Measurements from ENCODE around the gene CPSF3.
A peak's percentile ranks its signal among the peaks of the same experiment; 100 is the strongest.

Gene CPSF3

DNA sequence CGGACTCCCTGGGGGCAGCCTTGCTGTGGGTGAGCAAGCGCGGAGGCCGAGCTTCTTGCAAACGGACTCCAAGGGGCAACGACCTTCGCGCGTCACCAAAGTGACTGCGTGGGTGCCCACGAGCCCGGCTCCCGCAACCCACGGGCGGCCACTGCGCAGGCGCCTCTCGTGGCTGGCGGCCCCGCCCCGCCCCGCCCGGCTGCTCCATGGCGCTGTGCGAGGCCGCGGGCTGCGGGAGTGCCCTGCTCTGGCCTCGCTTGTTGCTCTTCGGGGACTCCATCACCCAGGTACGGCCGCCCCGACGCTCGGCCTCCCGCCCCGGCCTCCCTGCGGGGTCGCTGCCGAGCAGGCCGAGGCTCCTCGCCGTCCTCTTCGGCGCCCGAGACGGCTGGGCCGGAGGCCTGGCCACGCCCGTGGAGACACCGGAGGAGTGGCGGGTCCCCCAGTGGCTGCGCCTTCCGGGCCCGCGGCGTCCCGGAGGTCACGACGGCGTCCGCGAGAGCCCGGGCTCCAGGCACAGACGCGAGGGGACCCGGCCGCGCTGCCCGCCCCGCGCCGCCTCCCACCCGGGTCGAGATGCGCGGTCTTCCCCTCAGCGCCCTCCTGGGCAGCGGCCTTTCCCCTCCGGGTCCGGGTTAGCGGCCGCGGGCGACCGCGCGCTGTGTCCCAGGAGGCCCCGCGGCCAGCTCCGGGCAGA lies 51.1 kb downstream of the CPSF3 start, which contains the start of gene IAH1:
IAH1 (plus strand) TSS at position 191 of the 697 bp plus-strand sequence; CDS start at position 207, 16 bp downstream.
- peak; percentile 67 for DNase-seq
- Mint-ChIP-seq H3K4me1 (peaks cover 26 to 40% of the 10 kb centered on the region in 2 donors), H3K27ac (peak within 1 kb of the TSS; percentile 94), H3K4me3 (peak within 1 kb of the TSS; percentile 84 to 88), H3K27me3 (no peaks in the 10 kb centered on the region), H3K9me3 (no peaks in the 10 kb centered on the region), H3K36me3 (peaks cover 31 to 49% of the 10 kb centered on the region in 2 donors)
- peak; percentile 82 to 85 for ATAC-seq (replicated peaks)

GRCh38 chr2:9477914-9478313 lies 54.5 kb downstream of the CPSF3 start:
- Mint-ChIP-seq H3K36me3 (peaks cover 24 to 36% of the 10 kb centered on the region in 2 donors), H3K27ac (no peak overlapping the region), H3K4me3 (no peak overlapping the region), H3K9me3 (no peaks in the 10 kb centered on the region), H3K27me3 (no peaks in the 10 kb centered on the region), H3K4me1 (peaks cover 32 to 48% of the 10 kb centered on the region in 2 donors)
- ATAC-seq (replicated peaks): no peak
- DNase-seq: no peak

DNA sequence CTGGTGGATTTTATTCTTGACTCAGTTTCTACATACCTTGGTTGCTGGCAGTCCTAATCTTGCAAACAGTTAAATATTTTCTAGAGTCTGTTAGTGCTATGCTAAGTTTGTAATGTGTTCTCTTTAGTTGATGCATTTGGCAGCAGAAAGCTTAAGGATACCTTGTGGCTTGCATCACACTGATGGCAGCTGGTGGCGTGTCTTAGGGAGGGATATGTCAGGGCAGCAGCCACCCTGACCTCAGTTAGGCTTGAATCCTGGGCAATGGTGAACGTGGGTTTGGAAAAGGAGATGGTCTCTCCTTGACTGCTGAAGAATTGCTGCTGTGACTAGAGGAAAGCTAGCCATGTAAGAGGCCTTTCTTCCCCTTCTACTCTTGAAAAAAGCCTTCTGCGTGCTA lies 55.1 kb downstream of the CPSF3 start:
- Mint-ChIP-seq H3K27me3 (no peaks in the 10 kb centered on the region), H3K27ac (peak overlapping the region; percentile 87), H3K9me3 (no peaks in the 10 kb centered on the region), H3K36me3 (peaks cover 22 to 34% of the 10 kb centered on the region in 2 donors), H3K4me1 (peaks cover 31 to 49% of the 10 kb centered on the region in 2 donors), H3K4me3 (no peak overlapping the region)
- DNase-seq (no peak), ATAC-seq (replicated peaks) (no peak)

GRCh38 chr2:9480157-9480556 lies 56.7 kb downstream of the CPSF3 start:
- no peak overlapping the region for H3K4me3 Mint-ChIP-seq
- no peaks in the 10 kb centered on the region for H3K27me3 Mint-ChIP-seq
- H3K9me3 Mint-ChIP-seq: no peaks in the 10 kb centered on the region
- H3K27ac Mint-ChIP-seq: no peak overlapping the region
- ATAC-seq (replicated peaks): no peak
- DNase-seq: no peak
- peaks cover 34 to 56% of the 10 kb centered on the region in 2 donors for H3K4me1 Mint-ChIP-seq
- peaks cover 34 to 49% of the 10 kb centered on the region in 2 donors for H3K36me3 Mint-ChIP-seq

DNA sequence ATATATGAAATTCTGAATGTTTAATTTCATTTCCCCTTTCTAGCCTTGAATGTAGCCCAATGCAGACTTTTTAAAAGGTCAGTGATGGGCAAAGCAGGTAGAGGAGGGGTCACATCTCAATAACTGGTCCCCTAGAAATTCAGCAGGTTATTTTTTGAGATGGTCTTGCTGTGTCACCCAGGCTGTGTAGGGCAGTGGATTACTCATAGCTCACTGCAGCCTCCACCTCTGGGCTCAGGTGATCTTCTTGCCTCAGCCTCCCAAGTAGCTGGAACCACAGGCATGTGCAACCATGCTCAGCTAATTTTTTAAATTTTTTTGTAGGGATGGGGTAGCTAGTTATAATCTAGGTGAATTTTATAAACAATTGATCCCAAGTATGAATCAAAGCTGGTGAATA lies 59.7 kb downstream of the CPSF3 start:
- peak; percentile 47 to 80 for ATAC-seq (replicated peaks)
- Mint-ChIP-seq H3K27ac (no peak overlapping the region), H3K27me3 (no peaks in the 10 kb centered on the region), H3K4me1 (peaks cover 20 to 33% of the 10 kb centered on the region in 2 donors), H3K36me3 (peaks cover 30 to 44% of the 10 kb centered on the region in 2 donors), H3K9me3 (no peaks in the 10 kb centered on the region), H3K4me3 (no peak overlapping the region)
- no peak for DNase-seq

DNA sequence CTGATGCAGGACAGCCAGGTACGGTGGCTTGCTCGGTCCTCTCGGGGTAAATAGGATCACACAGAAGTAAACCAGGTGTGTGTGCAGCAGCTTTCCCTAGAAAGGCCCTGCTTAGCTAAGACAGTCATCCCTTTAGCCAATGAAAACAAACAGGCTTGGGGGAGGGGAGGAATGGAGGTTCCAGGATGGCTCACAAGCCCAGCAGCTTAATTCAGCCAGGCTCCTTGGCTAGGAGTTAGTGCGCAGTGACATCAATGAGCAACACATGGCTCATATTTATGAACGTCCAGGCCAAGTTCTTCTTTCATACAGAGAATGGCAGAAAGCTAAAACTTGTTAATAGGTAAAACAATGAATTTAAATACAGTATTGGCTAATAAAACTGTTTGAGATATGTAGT lies 61.1 kb downstream of the CPSF3 start:
- H3K9me3 Mint-ChIP-seq: no peaks in the 10 kb centered on the region
- H3K27me3 Mint-ChIP-seq: no peaks in the 10 kb centered on the region
- no peak for ATAC-seq (replicated peaks)
- H3K4me3 Mint-ChIP-seq: no peak overlapping the region
- H3K4me1 Mint-ChIP-seq: peaks cover 15 to 27% of the 10 kb centered on the region in 2 donors
- no peak for DNase-seq
- no peak overlapping the region for H3K27ac Mint-ChIP-seq
- H3K36me3 Mint-ChIP-seq: peaks cover 31 to 37% of the 10 kb centered on the region in 2 donors

DNA sequence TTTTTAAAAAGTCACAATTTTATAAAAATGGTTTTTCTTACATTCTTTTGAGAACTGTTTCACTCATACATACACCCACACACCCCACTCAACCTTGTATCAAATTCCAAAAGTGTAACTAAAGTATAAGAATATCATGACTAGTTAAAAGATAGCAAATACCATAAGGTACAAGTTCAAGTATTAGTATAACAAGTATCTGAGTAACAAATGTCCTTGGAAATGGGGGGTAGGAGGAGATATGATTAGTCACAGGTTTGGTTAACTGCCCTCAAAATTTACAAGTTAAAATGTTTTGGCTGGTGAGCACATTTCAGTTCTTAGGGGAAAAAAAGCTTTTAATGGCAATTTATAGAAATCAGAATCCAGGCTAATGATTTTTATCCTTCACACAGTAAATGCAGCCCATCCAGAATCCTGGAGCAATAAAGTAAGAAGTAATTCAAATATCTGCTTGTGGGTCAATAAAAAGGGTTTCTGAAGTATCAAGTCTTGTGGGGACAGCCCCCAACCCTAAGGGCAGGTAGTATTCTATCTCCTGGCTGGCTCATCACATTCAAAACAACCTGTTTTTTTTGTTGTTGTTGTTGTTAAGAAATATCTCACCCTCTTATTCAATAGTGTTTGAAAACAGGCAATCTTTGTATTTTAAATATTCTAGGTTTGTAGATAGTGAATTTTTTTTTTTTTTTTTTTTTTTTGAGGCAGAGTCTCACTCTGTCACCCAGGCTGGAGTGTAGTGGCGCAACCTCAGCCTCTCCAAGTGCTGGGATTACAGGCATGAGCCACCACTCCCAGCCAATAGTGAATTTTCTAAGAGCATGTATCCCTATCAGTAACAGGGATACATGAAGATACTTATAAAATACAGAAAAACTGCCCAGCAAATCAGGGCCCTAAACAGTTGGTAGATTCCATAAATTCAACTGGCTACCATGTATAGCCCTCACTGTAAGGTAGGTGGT lies 65.4 kb downstream of the CPSF3 start:
- Mint-ChIP-seq H3K4me1 (peaks cover 10 to 12% of the 10 kb centered on the region in 2 donors), H3K9me3 (no peaks in the 10 kb centered on the region), H3K27ac (no peak overlapping the region), H3K4me3 (no peak overlapping the region), H3K27me3 (no peaks in the 10 kb centered on the region), H3K36me3 (peaks cover 35 to 42% of the 10 kb centered on the region in 2 donors)
- DNase-seq (no peak), ATAC-seq (replicated peaks) (no peak)

DNA sequence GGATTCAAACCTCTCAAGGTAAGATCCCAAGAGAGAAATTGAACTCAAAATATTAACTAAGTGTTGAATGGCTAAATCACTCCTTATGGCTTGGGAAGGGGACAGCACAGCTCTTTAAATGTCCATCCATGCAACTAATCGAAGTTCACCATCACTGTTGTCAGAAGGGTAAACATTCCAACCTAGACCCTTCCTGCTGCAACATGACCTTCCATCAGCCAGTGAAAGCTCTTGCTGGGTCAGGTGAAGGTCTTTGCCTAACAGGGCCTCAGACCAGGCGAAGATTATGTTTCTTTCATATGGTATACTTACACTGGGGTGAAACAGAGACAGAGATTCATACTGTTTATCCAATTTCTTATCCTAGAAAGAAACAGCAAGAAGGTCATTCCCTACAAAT lies 67.3 kb downstream of the CPSF3 start:
- H3K4me3 Mint-ChIP-seq: no peak overlapping the region
- peaks cover 7 to 9% of the 10 kb centered on the region in 2 donors for H3K4me1 Mint-ChIP-seq
- DNase-seq (no peak), ATAC-seq (replicated peaks) (no peak)
- H3K27me3 Mint-ChIP-seq: no peaks in the 10 kb centered on the region
- no peaks in the 10 kb centered on the region for H3K9me3 Mint-ChIP-seq
- H3K36me3 Mint-ChIP-seq: peaks cover 32 to 37% of the 10 kb centered on the region in 2 donors
- H3K27ac Mint-ChIP-seq: peak overlapping the region; percentile 31

GRCh38 chr2:9492927-9493326 lies 69.5 kb downstream of the CPSF3 start:
- H3K36me3 Mint-ChIP-seq: peaks cover 32 to 49% of the 10 kb centered on the region in 2 donors
- H3K27ac Mint-ChIP-seq: peak overlapping the region; percentile 51
- H3K9me3 Mint-ChIP-seq: no peaks in the 10 kb centered on the region
- ATAC-seq (replicated peaks) (no peak), DNase-seq (no peak)
- H3K4me1 Mint-ChIP-seq: peaks cover 7 to 12% of the 10 kb centered on the region in 2 donors
- no peaks in the 10 kb centered on the region for H3K27me3 Mint-ChIP-seq
- H3K4me3 Mint-ChIP-seq: no peak overlapping the region

- H3K4me1 Mint-ChIP-seq: peaks cover 7 to 12% of the 10 kb centered on the region in 2 donors
- peaks cover 32 to 52% of the 10 kb centered on the region in 2 donors for H3K36me3 Mint-ChIP-seq
- H3K9me3 Mint-ChIP-seq: no peaks in the 10 kb centered on the region
- DNase-seq (no peak), ATAC-seq (replicated peaks) (peak; percentile 57 to 72)
- peak overlapping the region; percentile 51 for H3K27ac Mint-ChIP-seq
- no peak overlapping the region for H3K4me3 Mint-ChIP-seq
- H3K27me3 Mint-ChIP-seq: no peaks in the 10 kb centered on the region
These were observed 70.0 kb downstream of the CPSF3 start for GRCh38 chr2:9493478-9493877.

DNA sequence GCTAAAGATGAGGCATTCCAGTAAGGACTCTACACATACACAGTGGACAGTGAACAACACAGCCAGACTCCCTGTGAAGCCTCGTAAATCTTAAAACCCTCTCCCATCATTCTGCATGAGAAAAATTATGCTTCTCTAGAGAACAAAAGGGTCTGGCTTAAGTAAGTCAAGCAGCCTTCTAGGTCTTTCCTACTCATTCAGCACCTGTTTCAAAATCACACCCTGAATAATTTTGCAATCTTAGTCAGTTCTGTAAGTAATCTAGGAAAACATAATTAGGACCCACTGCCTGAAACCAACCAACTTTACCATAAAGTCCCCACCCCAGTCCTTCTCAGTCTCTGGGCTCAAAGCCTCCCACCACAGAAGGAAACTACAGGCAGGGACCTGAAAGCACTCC lies 70.6 kb downstream of the CPSF3 start:
- H3K4me3 Mint-ChIP-seq: no peak overlapping the region
- no peak for DNase-seq
- peak overlapping the region; percentile 81 for H3K27ac Mint-ChIP-seq
- peak in 1 of 2 donors; percentile 69 for ATAC-seq (replicated peaks)
- H3K9me3 Mint-ChIP-seq: no peaks in the 10 kb centered on the region
- H3K4me1 Mint-ChIP-seq: peaks cover 7 to 12% of the 10 kb centered on the region in 2 donors
- H3K36me3 Mint-ChIP-seq: peaks cover 27 to 54% of the 10 kb centered on the region in 2 donors
- no peaks in the 10 kb centered on the region for H3K27me3 Mint-ChIP-seq

- Mint-ChIP-seq H3K27me3 (no peaks in the 10 kb centered on the region), H3K9me3 (no peaks in the 10 kb centered on the region), H3K27ac (peak overlapping the region; percentile 75), H3K4me1 (peaks cover 7 to 12% of the 10 kb centered on the region in 2 donors), H3K4me3 (no peak overlapping the region), H3K36me3 (peaks cover 38 to 66% of the 10 kb centered on the region in 2 donors)
- ATAC-seq (replicated peaks): no peak
- no peak for DNase-seq
These were observed 73.6 kb downstream of the CPSF3 start for GRCh38 chr2:9497017-9497416.

GRCh38 chr2:9498210-9498609 lies 74.8 kb downstream of the CPSF3 start:
- Mint-ChIP-seq H3K4me3 (no peak overlapping the region), H3K27me3 (no peaks in the 10 kb centered on the region), H3K36me3 (peaks cover 43 to 67% of the 10 kb centered on the region in 2 donors), H3K27ac (no peak overlapping the region), H3K9me3 (no peaks in the 10 kb centered on the region), H3K4me1 (peaks cover 6 to 11% of the 10 kb centered on the region in 2 donors)
- DNase-seq (no peak), ATAC-seq (replicated peaks) (no peak)

GRCh38 chr2:9508931-9509330 lies 85.5 kb downstream of the CPSF3 start:
- peaks cover 0 to 3% of the 10 kb centered on the region in 2 donors for H3K4me1 Mint-ChIP-seq
- no peaks in the 10 kb centered on the region for H3K27me3 Mint-ChIP-seq
- H3K4me3 Mint-ChIP-seq: no peak overlapping the region
- ATAC-seq (replicated peaks) (no peak), DNase-seq (no peak)
- H3K27ac Mint-ChIP-seq: peak overlapping the region; percentile 53
- H3K9me3 Mint-ChIP-seq: no peaks in the 10 kb centered on the region
- H3K36me3 Mint-ChIP-seq: peaks cover 34 to 50% of the 10 kb centered on the region in 2 donors
